Activated naive CD8-positive, alpha-beta T cell treated with anti-CD3 and anti-CD28 coated beads, Interleukin-2, amount 50 U/mL, for 24 hours (primary cell): Measurements from ENCODE around the gene RBFOX2.

ENCODE experiments used
- ATAC-seq: fragments of 150-1000 bp; cut with Tn5 transposase; one replicate; pipeline ENCODE4 v1.10.0; 2021
- DNase-seq: peaks from one replicate; pipeline ENCODE4 v3.0.0; 2021
- H3K27ac Mint-ChIP-seq: one replicate; pipeline ENCODE4 v1.8.0; 2021; ENCODE audit warnings: mild to moderate bottlenecking, mixed read lengths
- H3K27me3 Mint-ChIP-seq: one replicate; pipeline ENCODE4 v1.8.0; 2021; ENCODE audit warnings: mixed read lengths
- H3K36me3 Mint-ChIP-seq: one replicate; pipeline ENCODE4 v1.8.0; 2021; ENCODE audit warnings: low read depth, mixed read lengths
- H3K4me1 Mint-ChIP-seq: one replicate; pipeline ENCODE4 v1.8.0; 2021; ENCODE audit warnings: mixed read lengths
- H3K4me3 Mint-ChIP-seq: one replicate; pipeline ENCODE4 v1.8.0; 2021; ENCODE audit warnings: mild to moderate bottlenecking, moderate library complexity, mixed read lengths
- H3K9me3 Mint-ChIP-seq: one replicate; pipeline ENCODE4 v1.8.0; 2021; ENCODE audit warnings: mixed read lengths

Gene RBFOX2

GRCh38 chr22:35688913-35689675 is 339.5 kb downstream of the RBFOX2 start:
- Mint-ChIP-seq H3K27ac (no peak overlapping the region), H3K36me3 (no peaks in the 10 kb centered on the region), H3K4me1 (peaks cover 1% of the 10 kb centered on the region), H3K27me3 (no peaks in the 10 kb centered on the region), H3K4me3 (no peak overlapping the region), H3K9me3 (no peaks in the 10 kb centered on the region)
- ATAC-seq (no peak), DNase-seq (no peak)
